Measurements from ENCODE around the gene IPO11. TPM values are rescaled to one million over a fixed set of nuclear protein-coding genes. Genes with fewer than 3 reads are reported as not detected.

IPO11 gene
- total RNA-seq, 1 experiment from 2014 or later: 29.3 TPM

- DNase-seq (ENCODE audit: low read depth): no peak
These were observed 156.4 kb downstream of the IPO11 start for GRCh38 chr5:62568800-62569432.

GRCh38 chr5:62569470-62569869 is 156.9 kb downstream of the IPO11 start:
- DNase-seq (ENCODE audit: low read depth): no peak

- DNase-seq (ENCODE audit: low read depth): no peak
These were observed 160.5 kb downstream of the IPO11 start for GRCh38 chr5:62572918-62573514.

GRCh38 chr5:62574599-62574998 is 162.0 kb downstream of the IPO11 start:
- DNase-seq (ENCODE audit: low read depth): no peak

GRCh38 chr5:62575066-62575465 is 162.5 kb downstream of the IPO11 start:
- no peak for DNase-seq (ENCODE audit: low read depth)

- DNase-seq (ENCODE audit: low read depth): no peak
These were observed 162.9 kb downstream of the IPO11 start for GRCh38 chr5:62575489-62575888.

- DNase-seq (ENCODE audit: low read depth): no peak
These were observed 164.1 kb downstream of the IPO11 start for GRCh38 chr5:62576570-62577170.

- DNase-seq (ENCODE audit: low read depth): no peak
These were observed 164.9 kb downstream of the IPO11 start for GRCh38 chr5:62577488-62577887.

GRCh38 chr5:62578540-62578939 is 166.0 kb downstream of the IPO11 start, which contains the start of gene LRRC70:
TSS of gene LRRC70 (plus strand) at chr5:62578819. CDS start at chr5:62579439, 620 bp downstream.
- DNase-seq (ENCODE audit: low read depth): peak; percentile 30

GRCh38 chr5:62579761-62580160 is 167.2 kb downstream of the IPO11 start:
- DNase-seq (ENCODE audit: low read depth): no peak

GRCh38 chr5:62581836-62582597 is 169.5 kb downstream of the IPO11 start:
- no peak for DNase-seq (ENCODE audit: low read depth)

- DNase-seq (ENCODE audit: low read depth): no peak
These were observed 171.8 kb downstream of the IPO11 start for GRCh38 chr5:62584391-62584790.

GRCh38 chr5:62585306-62585705 is 172.7 kb downstream of the IPO11 start:
- DNase-seq (ENCODE audit: low read depth): no peak

- no peak for DNase-seq (ENCODE audit: low read depth)
These were observed 173.2 kb downstream of the IPO11 start for GRCh38 chr5:62585751-62586150.

- DNase-seq (ENCODE audit: low read depth): peak; percentile 26
These were observed 175.2 kb downstream of the IPO11 start for GRCh38 chr5:62587737-62588136.

- DNase-seq (ENCODE audit: low read depth): no peak
These were observed 176.1 kb downstream of the IPO11 start for GRCh38 chr5:62588668-62589067.

- no peak for DNase-seq (ENCODE audit: low read depth)
These were observed 176.9 kb downstream of the IPO11 start for GRCh38 chr5:62589504-62589903.

GRCh38 chr5:62590387-62590786 is 177.8 kb downstream of the IPO11 start:
- no peak for DNase-seq (ENCODE audit: low read depth)

GRCh38 chr5:62592558-62592957 is 180.0 kb downstream of the IPO11 start:
- DNase-seq (ENCODE audit: low read depth): no peak

GRCh38 chr5:62593331-62593730 is 180.8 kb downstream of the IPO11 start:
- peak; percentile 50 for DNase-seq (ENCODE audit: low read depth)

GRCh38 chr5:62594364-62594984 is 181.9 kb downstream of the IPO11 start:
- DNase-seq (ENCODE audit: low read depth): no peak

GRCh38 chr5:62596096-62596495 is 183.5 kb downstream of the IPO11 start:
- DNase-seq (ENCODE audit: low read depth): peak; percentile 32
